Measurements from ENCODE around the gene SF1.

SF1 gene

GRCh38 chr11:64776425-64776824, 1.9 kb downstream of the SF1 start:
- Histone ChIP-seq H3K9me3 (ENCODE audit: control insufficient read depth in 1 of 2, low read length in 2 of 2) (no peaks in the 10 kb centered on the region), H3K4me1 (ENCODE audit: control insufficient read depth in 1 of 2, insufficient read depth in 2 of 2, low read length in 2 of 2) (peaks cover 13 to 51% of the 10 kb centered on the region in 2 donors), H3K27me3 (ENCODE audit: low read depth, low read length) (no peaks in the 10 kb centered on the region), H3K4me3 (ENCODE audit: low read depth in 1 of 2, low read length in 2 of 2) (peak overlapping the region; percentile 80 to 96), H3K36me3 (ENCODE audit: control insufficient read depth in 1 of 2, insufficient read depth in 2 of 2, low read length in 2 of 2) (peaks cover 37 to 50% of the 10 kb centered on the region in 2 donors), H3K27ac (ENCODE audit: low read length) (peak overlapping the region; percentile 79)

- Histone ChIP-seq H3K9me3 (ENCODE audit: control insufficient read depth in 1 of 2, low read length in 2 of 2) (no peaks in the 10 kb centered on the region), H3K36me3 (ENCODE audit: control insufficient read depth in 1 of 2, insufficient read depth in 2 of 2, low read length in 2 of 2) (peaks cover 58 to 72% of the 10 kb centered on the region in 2 donors), H3K4me3 (ENCODE audit: low read depth in 1 of 2, low read length in 2 of 2) (no peak overlapping the region), H3K27ac (ENCODE audit: low read length) (no peak overlapping the region), H3K27me3 (ENCODE audit: low read depth, low read length) (no peaks in the 10 kb centered on the region), H3K4me1 (ENCODE audit: control insufficient read depth in 1 of 2, insufficient read depth in 2 of 2, low read length in 2 of 2) (peaks cover 13 to 51% of the 10 kb centered on the region in 2 donors)
Observed at GRCh38 chr11:64774144-64774543, 4.2 kb downstream of the SF1 start.

GRCh38 chr11:64772303-64773018, 5.9 kb downstream of the SF1 start:
- Histone ChIP-seq H3K4me1 (ENCODE audit: control insufficient read depth in 1 of 2, insufficient read depth in 2 of 2, low read length in 2 of 2) (peaks cover 13 to 57% of the 10 kb centered on the region in 2 donors), H3K4me3 (ENCODE audit: low read depth in 1 of 2, low read length in 2 of 2) (no peak overlapping the region), H3K36me3 (ENCODE audit: control insufficient read depth in 1 of 2, insufficient read depth in 2 of 2, low read length in 2 of 2) (peaks cover 74 to 89% of the 10 kb centered on the region in 2 donors), H3K9me3 (ENCODE audit: control insufficient read depth in 1 of 2, low read length in 2 of 2) (no peaks in the 10 kb centered on the region), H3K27ac (ENCODE audit: low read length) (peak overlapping the region; percentile 27), H3K27me3 (ENCODE audit: low read depth, low read length) (no peaks in the 10 kb centered on the region)

GRCh38 chr11:64771861-64772260, 6.5 kb downstream of the SF1 start:
- peaks cover 10 to 54% of the 10 kb centered on the region in 2 donors for H3K4me1 ChIP-seq (ENCODE audit: control insufficient read depth in 1 of 2, insufficient read depth in 2 of 2, low read length in 2 of 2)
- H3K27me3 ChIP-seq (ENCODE audit: low read depth, low read length) = no peaks in the 10 kb centered on the region
- no peaks in the 10 kb centered on the region for H3K9me3 ChIP-seq (ENCODE audit: control insufficient read depth in 1 of 2, low read length in 2 of 2)
- H3K27ac ChIP-seq (ENCODE audit: low read length) = peak overlapping the region; percentile 27
- H3K4me3 ChIP-seq (ENCODE audit: low read depth in 1 of 2, low read length in 2 of 2) = no peak overlapping the region
- H3K36me3 ChIP-seq (ENCODE audit: control insufficient read depth in 1 of 2, insufficient read depth in 2 of 2, low read length in 2 of 2) = peaks cover 80 to 95% of the 10 kb centered on the region in 2 donors

- no peak overlapping the region for H3K4me3 ChIP-seq (ENCODE audit: low read depth in 1 of 2, low read length in 2 of 2)
- H3K36me3 ChIP-seq (ENCODE audit: control insufficient read depth in 1 of 2, insufficient read depth in 2 of 2, low read length in 2 of 2) = peaks cover 83 to 88% of the 10 kb centered on the region in 2 donors
- no peaks in the 10 kb centered on the region for H3K9me3 ChIP-seq (ENCODE audit: control insufficient read depth in 1 of 2, low read length in 2 of 2)
- no peaks in the 10 kb centered on the region for H3K27me3 ChIP-seq (ENCODE audit: low read depth, low read length)
- peaks cover 0 to 40% of the 10 kb centered on the region in 2 donors for H3K4me1 ChIP-seq (ENCODE audit: control insufficient read depth in 1 of 2, insufficient read depth in 2 of 2, low read length in 2 of 2)
- no peak overlapping the region for H3K27ac ChIP-seq (ENCODE audit: low read length)
Observed at GRCh38 chr11:64770120-64770519, 8.2 kb downstream of the SF1 start.

DNA sequence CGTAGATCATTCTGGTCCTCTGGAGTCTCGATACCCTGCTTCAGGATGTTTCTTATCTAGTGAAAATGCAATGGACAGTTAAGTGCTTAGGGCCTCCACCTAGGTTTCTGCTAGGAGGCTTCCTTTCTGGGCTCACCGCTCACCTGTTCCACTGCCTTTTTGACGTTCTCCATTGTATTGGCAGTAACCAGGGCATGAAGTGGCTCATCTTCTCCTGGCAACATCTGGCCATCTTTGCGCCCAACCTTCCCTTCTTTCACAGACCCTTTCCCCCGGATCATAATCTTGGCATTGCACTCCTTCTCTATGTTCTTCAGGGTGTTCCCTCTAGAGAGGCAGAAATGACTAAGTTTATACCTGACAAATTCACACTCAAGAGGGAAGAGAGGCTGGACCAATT, 9.1 kb downstream of the SF1 start:
- peaks cover 84 to 92% of the 10 kb centered on the region in 2 donors for H3K36me3 ChIP-seq (ENCODE audit: control insufficient read depth in 1 of 2, insufficient read depth in 2 of 2, low read length in 2 of 2)
- no peaks in the 10 kb centered on the region for H3K9me3 ChIP-seq (ENCODE audit: control insufficient read depth in 1 of 2, low read length in 2 of 2)
- H3K4me3 ChIP-seq (ENCODE audit: low read depth in 1 of 2, low read length in 2 of 2) = no peak overlapping the region
- peaks cover 8 to 43% of the 10 kb centered on the region in 2 donors for H3K4me1 ChIP-seq (ENCODE audit: control insufficient read depth in 1 of 2, insufficient read depth in 2 of 2, low read length in 2 of 2)
- H3K27me3 ChIP-seq (ENCODE audit: low read depth, low read length) = no peaks in the 10 kb centered on the region
- no peak overlapping the region for H3K27ac ChIP-seq (ENCODE audit: low read length)

- peaks cover 86 to 90% of the 10 kb centered on the region in 2 donors for H3K36me3 ChIP-seq (ENCODE audit: control insufficient read depth in 1 of 2, insufficient read depth in 2 of 2, low read length in 2 of 2)
- H3K27ac ChIP-seq (ENCODE audit: low read length) = no peak overlapping the region
- H3K4me1 ChIP-seq (ENCODE audit: control insufficient read depth in 1 of 2, insufficient read depth in 2 of 2, low read length in 2 of 2) = peaks cover 17 to 43% of the 10 kb centered on the region in 2 donors
- no peaks in the 10 kb centered on the region for H3K27me3 ChIP-seq (ENCODE audit: low read depth, low read length)
- no peaks in the 10 kb centered on the region for H3K9me3 ChIP-seq (ENCODE audit: control insufficient read depth in 1 of 2, low read length in 2 of 2)
- no peak overlapping the region for H3K4me3 ChIP-seq (ENCODE audit: low read depth in 1 of 2, low read length in 2 of 2)
Observed at GRCh38 chr11:64768300-64768694, 10.0 kb downstream of the SF1 start.

GRCh38 chr11:64767344-64768299, 10.7 kb downstream of the SF1 start:
- Histone ChIP-seq H3K27ac (ENCODE audit: low read length) (no peak overlapping the region), H3K4me1 (ENCODE audit: control insufficient read depth in 1 of 2, insufficient read depth in 2 of 2, low read length in 2 of 2) (peaks cover 23 to 43% of the 10 kb centered on the region in 2 donors), H3K36me3 (ENCODE audit: control insufficient read depth in 1 of 2, insufficient read depth in 2 of 2, low read length in 2 of 2) (peaks cover 85 to 86% of the 10 kb centered on the region in 2 donors), H3K4me3 (ENCODE audit: low read depth in 1 of 2, low read length in 2 of 2) (no peak overlapping the region), H3K27me3 (ENCODE audit: low read depth, low read length) (no peaks in the 10 kb centered on the region), H3K9me3 (ENCODE audit: control insufficient read depth in 1 of 2, low read length in 2 of 2) (no peaks in the 10 kb centered on the region)

DNA sequence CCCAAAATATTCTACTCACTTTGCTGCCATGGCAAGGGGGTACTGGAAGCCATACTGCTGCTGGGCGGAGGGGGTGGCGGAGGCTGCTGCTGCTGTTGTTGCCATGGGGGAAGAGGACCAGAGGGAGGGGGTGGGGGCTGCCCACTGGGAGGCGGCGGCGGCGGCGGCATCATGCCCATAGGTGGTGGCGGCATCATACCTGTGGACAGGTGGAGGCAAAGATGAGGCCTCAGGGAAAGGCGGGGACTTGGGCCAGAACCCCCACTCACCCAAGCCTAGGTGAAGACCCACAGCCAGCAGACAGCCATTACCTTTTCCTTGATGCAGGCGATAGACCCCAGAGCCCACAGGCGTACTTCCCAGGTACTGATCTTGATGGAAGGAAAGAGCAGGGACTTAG, 11.5 kb downstream of the SF1 start:
- H3K27me3 ChIP-seq (ENCODE audit: low read depth, low read length) = no peaks in the 10 kb centered on the region
- H3K36me3 ChIP-seq (ENCODE audit: control insufficient read depth in 1 of 2, insufficient read depth in 2 of 2, low read length in 2 of 2) = peaks cover 80 to 82% of the 10 kb centered on the region in 2 donors
- no peak overlapping the region for H3K4me3 ChIP-seq (ENCODE audit: low read depth in 1 of 2, low read length in 2 of 2)
- no peaks in the 10 kb centered on the region for H3K9me3 ChIP-seq (ENCODE audit: control insufficient read depth in 1 of 2, low read length in 2 of 2)
- H3K4me1 ChIP-seq (ENCODE audit: control insufficient read depth in 1 of 2, insufficient read depth in 2 of 2, low read length in 2 of 2) = peaks cover 25 to 44% of the 10 kb centered on the region in 2 donors
- no peak overlapping the region for H3K27ac ChIP-seq (ENCODE audit: low read length)

GRCh38 chr11:64765851-64766665, 12.3 kb downstream of the SF1 start:
- H3K4me1 ChIP-seq (ENCODE audit: control insufficient read depth in 1 of 2, insufficient read depth in 2 of 2, low read length in 2 of 2) = peaks cover 25 to 46% of the 10 kb centered on the region in 2 donors
- no peak overlapping the region for H3K27ac ChIP-seq (ENCODE audit: low read length)
- H3K9me3 ChIP-seq (ENCODE audit: control insufficient read depth in 1 of 2, low read length in 2 of 2) = no peaks in the 10 kb centered on the region
- H3K4me3 ChIP-seq (ENCODE audit: low read depth in 1 of 2, low read length in 2 of 2) = no peak overlapping the region
- H3K36me3 ChIP-seq (ENCODE audit: control insufficient read depth in 1 of 2, insufficient read depth in 2 of 2, low read length in 2 of 2) = peaks cover 74 to 77% of the 10 kb centered on the region in 2 donors
- no peaks in the 10 kb centered on the region for H3K27me3 ChIP-seq (ENCODE audit: low read depth, low read length)
